Activated CD4-positive, alpha-beta T cell treated with anti-CD3 and anti-CD28 coated beads, Interleukin-2, amount 10 ng/mL, durations not matched to agents 7 days and 5 days (primary cell): Measurements from ENCODE around the gene NR1D2. TPM values are rescaled to one million over a fixed set of nuclear protein-coding genes. Genes with fewer than 3 reads are reported as not detected.

Experiments
- CTCF ChIA-PET: fragments of 350-600 bp; sonication (Branson Sonifier 250); formaldehyde crosslinking; loops from one replicate; lab custom pipeline; 2021; ENCODE audit warnings: antibody characterized with exemption; lab: Charles Lee
- POLR2A ChIA-PET: fragments of 350-600 bp; sonication (Branson Sonifier 250); formaldehyde crosslinking; loops from one replicate; lab custom pipeline; 2021; ENCODE audit warnings: antibody characterized with exemption; lab: Charles Lee
- DNase-seq: peaks from one replicate; pipeline ENCODE4 v3.0.0-alpha.2; 2020
- H3K27ac Mint-ChIP-seq: one replicate; pipeline ENCODE4 v1.8.0; 2021; ENCODE audit warnings: mild to moderate bottlenecking, moderate library complexity, mixed read lengths
- H3K27me3 Mint-ChIP-seq: one replicate; pipeline ENCODE4 v1.8.0; 2021; ENCODE audit warnings: mixed read lengths
- H3K36me3 Mint-ChIP-seq: one replicate; pipeline ENCODE4 v1.8.0; 2021; ENCODE audit warnings: low read depth, mixed read lengths
- H3K4me1 Mint-ChIP-seq: one replicate; pipeline ENCODE4 v1.8.0; 2021; ENCODE audit warnings: mixed read lengths
- H3K4me3 Mint-ChIP-seq: one replicate; pipeline ENCODE4 v1.8.0; 2021; ENCODE audit warnings: mild to moderate bottlenecking, moderate library complexity, mixed read lengths
- H3K9me3 Mint-ChIP-seq: one replicate; pipeline ENCODE4 v1.8.0; 2021; ENCODE audit warnings: mixed read lengths
- total RNA-seq, 2 experiments: library from RNA; stranded (reverse); gene quantifications; one replicate each; pipeline ENCODE4 v1.2.3, GENCODE V29; 2021

Gene NR1D2
- total RNA-seq, 2 experiments from 2014 or later, result 5.9 TPM

GRCh38 chr3:24027946-24028345 is 82.9 kb downstream of the NR1D2 start:
- ChIA-PET CTCF (no interaction called here), POLR2A (no interaction called here)
- DNase-seq, result no peak
- H3K36me3 Mint-ChIP-seq, result no peaks in the 10 kb centered on the region
- H3K4me3 Mint-ChIP-seq, result no peak overlapping the region
- H3K27ac Mint-ChIP-seq, result no peak overlapping the region
- H3K9me3 Mint-ChIP-seq, result no peaks in the 10 kb centered on the region
- no peaks in the 10 kb centered on the region for H3K4me1 Mint-ChIP-seq
- peaks cover 4% of the 10 kb centered on the region for H3K27me3 Mint-ChIP-seq

Other genes with a start within 250 kb of the NR1D2 start
- gene UBE2E1, start 139.3 kb upstream of the NR1D2 start, total RNA-seq, result 10 to 100 TPM; 65.5 to 66.1 TPM
- 1 to 10 TPM; 2.5 to 3.0 TPM for gene NKIRAS1, start 28.3 kb upstream of the NR1D2 start, total RNA-seq
- gene RPL15, start 28.2 kb upstream of the NR1D2 start, total RNA-seq, result 1,000 to 10,000 TPM; 1,598 to 1,775 TPM